ENCODE results near the gene COMT.
"Not testable (repeated sequence)": the region's sequence is repeated elsewhere in the genome, so short reads cannot be mapped to it uniquely, and the experiment has no call there.

COMT gene

DNA sequence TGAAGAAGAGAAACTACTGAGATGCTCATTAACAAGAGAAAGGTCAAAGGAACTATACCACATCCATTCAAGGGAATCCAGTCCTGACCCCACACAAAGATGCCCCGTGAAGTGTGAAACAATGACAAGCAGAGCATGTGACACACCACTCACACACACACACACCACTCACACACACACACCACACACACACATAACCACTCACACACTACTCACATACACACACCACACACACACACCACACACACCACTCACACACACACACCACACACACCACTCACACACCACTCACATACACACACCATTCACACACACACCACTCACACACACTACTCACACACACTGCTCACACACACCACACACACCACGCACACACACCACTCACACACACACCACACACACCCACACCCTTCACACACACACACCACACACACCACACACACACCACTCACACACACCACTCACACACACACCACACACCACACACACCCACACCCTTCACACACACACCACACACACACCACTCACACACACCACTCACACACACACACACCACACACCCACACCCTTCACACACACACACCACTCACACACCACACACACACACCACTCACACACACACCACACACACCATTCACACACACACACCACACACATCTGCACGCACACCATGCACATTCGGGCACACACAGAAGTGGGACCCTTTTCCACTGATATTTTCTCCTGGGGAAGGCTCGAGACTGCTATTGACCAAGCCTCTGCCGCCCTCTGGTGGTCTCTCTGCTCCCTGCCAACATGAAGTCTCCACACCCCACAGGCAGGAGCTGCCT, 32.0 kb upstream of the COMT start:
- DNase-seq = peak; percentile 10 to 53

GRCh38 chr22:19910180-19910744, 31.3 kb upstream of the COMT start:
- no peak for DNase-seq

GRCh38 chr22:19911540-19912270, 29.9 kb upstream of the COMT start:
- no peak for DNase-seq

DNA sequence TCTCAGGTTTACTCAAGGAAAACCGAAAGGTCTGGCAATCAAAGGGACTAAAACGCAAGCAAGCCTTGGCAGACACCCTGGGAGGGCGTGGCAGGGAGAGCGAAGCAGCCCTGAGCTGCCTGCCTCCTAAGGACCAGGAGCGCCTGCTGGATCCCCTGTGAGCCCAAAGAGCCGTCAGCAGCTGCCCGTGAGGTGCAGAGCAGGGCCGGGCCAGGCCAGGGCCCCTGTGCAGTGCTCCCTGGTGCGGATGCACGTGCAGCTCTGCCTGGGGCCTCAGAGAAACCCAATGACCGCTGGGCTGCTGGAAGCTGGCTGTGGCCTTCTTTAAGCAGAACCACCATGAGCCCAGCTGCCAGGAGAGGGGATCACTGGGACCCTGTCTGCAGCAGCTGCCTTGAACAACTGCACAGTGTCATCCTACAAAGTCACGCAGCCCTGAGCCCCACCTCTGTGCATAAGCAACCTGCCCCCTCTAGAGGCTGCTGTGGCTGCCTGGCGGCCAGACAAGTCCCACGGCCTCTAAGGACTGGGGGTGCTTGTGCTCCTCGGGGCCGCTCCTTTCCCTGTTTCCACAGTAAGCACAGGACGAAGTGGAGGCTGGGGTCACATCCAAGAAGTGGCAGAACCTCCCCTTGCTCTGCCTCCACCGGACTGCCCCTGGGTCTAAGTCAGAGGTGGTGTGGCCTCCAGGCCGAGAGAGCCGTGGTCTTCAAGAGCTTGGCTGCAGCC, 29.1 kb upstream of the COMT start:
- DNase-seq = no peak

DNA sequence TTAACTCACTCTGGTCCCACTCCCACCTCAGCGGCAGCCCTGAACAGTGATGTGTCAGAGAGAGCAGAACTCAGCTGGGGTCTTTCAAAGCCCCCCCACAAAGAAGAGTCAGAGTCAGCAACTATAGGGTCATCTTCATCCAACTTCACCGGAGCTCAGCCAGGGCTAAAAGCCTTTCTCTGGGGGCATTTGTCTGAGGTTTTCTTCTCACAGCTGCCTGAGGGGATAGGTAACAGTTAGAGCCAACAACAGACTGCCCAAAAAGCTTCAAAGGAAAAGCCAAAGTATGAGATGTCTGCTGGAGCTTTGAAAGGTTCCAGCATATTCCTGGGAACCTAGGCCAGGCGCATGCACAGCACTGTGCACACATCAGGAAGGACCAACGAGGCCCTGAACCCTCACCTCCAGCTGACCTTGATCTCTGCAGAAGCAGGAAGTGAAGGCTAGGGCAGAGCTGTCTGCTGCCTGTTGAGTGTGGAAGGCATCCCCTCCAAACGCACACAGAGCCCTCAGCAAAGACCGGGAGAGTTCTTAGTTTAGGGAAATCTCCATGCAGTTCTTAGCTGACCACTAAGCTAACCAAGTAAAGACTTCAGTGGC, 28.1 kb upstream of the COMT start:
- DNase-seq = no peak

DNA sequence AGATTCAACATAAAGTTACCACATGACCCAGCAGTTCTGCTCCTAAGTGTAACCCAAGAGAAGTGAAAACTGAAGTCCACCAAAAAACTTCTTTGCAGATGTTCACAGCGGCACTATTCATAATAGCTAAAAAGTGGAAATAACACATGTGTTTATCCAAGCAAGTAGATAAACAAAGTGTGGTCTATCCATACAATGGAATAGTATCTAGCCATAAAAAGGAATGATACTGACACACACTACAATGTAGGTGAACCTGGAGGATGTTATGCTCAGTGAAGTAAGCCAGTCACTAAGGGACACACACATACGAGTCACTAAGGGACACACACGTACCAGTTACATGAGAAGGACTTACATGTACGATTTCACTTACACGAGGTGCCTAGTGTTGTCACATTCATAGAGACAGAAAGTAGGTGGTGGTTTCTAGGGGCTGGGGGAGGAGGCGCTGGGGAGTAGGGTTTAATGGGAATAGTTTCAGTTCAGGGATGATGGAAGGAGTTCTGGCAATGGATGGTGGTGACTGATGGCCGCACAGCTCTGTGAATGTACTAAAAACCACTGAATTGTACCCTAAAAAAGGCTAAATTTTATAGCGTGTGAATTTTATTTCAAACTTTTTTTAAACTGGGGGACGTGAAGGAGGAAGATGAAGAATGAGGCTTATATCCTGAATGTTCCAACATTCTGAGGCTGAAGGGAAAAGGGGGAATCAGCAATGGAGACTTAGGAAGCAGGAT, 27.2 kb upstream of the COMT start:
- no peak for DNase-seq

DNA sequence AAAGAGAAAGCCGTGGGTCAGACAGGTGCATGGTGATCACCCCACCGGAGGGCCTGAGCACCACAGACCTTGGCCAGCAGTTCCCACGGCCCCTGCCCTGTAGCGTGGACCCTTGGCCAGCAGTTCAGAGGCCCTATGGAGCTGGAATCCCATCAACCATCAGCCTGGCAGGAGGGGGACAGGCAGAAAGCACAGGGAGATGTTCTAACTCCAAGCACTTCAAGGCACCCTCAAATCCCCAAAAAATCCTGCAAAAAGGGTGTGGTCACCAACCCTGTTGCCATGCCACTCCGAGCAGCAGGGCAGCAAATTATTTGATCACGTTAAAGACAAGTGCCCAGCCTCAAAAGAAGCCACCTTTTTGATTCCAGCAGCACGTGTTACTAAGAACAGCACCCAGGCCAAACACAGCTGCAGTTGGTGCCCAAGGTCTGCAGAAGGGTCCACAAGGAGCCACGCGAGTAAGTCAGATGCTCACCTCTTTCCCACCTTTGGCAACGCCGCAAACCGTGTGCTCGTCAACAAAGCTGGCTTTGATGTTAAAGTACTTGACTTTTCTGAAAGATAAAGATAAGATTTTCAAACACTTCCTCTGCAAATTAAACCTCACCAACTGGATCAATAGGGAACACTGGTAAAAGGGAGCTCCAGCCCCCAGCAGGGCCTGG, 26.2 kb upstream of the COMT start:
- no peak for DNase-seq

- DNase-seq = no peak
Observed at GRCh38 chr22:19916006-19916405, 25.6 kb upstream of the COMT start.

- no peak for DNase-seq
Observed at GRCh38 chr22:19916941-19917340, 24.6 kb upstream of the COMT start.

- DNase-seq = no peak
Observed at GRCh38 chr22:19917389-19918138, 24.0 kb upstream of the COMT start.

DNA sequence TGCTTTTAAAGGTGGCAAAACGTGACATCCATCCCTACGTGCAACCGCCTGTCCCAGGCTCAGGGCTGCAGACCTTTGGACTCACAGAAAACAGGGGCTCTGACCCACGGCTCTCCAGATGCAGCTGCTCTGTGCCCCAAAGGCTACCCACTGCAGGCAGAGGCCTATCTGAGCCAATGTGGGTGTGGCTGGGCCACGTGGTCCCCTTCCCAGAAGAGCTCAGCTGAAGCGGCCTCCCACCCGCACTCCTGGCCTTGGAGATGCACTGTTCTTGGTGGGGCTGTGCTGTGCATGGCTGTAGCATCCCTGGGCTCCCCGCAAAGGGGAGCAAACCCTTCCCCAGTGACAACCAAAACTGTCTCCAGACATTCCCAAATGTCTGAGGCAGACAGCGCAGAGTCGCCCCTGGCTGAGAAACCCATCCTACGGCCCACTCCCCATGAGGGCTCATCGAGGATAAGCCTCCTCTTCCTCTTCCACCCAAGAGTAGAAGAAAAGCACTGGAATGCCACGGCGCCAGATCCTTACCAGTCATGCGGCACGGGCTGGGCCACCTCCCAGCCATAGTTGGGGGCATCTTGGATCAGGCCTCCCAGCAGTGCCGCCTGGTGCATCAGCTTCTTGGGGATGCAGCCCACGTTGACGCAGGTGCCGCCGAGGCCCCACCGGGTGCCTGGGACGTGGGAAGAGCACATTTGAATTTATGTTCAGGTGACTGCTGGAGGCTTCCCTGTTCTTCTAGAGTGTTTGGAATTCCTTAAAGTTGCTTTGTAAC, 23.1 kb upstream of the COMT start:
- no peak for DNase-seq

DNA sequence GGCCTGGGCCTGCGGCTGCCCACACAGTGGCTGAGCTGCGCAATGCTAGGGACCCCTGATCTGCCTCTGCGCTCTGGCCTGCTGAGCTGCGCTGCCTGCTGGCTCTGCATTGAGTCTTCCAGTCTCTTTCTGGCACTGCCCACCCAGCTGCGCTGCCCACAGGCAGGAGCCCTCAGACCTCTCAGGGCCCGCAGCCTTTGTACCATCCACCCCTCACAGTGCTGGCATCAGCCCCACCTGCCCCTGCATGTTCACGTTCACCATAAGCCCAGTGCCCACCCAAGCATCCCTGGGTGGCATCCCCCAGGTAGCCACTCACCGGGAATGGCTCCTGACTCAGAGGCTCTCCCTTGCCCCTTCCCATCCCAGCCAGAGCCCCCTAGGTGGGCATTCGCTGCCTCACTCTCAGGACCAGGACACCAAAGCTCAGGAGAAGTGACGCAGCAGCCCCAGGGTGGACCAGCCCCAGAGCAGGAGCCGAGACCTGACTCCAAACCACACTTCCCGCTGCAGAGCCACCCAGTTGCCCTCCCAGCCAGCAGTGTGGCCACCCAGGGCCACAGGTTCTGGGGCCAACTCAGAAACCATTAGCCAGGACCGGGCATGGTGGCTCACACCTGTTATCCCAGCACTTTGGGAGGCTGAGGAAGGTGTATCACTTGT, 21.7 kb upstream of the COMT start:
- no peak for DNase-seq

DNA sequence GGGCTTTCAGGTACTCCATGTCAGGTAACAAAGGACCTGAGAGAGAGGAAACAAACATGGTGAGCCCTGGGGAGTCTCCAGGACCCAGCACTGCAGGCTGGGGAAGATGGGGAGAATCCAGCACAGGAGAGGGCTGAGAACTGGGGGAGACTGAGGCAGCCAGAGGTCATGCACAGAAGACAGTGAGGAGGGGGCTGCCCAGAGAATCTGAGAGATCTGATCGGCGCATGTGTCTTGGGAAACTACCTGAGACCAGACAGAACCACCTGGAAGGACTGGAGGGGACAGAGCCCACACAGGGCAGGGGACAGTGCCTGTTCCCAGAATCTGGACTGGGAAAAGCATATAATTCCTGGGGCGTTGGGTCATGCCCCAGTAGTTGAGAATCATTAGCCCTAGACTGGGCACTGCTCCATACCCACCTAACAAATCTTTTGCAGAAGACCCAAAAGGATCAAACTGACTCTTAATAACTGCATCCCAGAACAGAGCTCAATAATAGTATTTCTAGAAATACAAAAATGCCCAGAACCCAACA, 20.0 kb upstream of the COMT start:
- no peak for DNase-seq

DNA sequence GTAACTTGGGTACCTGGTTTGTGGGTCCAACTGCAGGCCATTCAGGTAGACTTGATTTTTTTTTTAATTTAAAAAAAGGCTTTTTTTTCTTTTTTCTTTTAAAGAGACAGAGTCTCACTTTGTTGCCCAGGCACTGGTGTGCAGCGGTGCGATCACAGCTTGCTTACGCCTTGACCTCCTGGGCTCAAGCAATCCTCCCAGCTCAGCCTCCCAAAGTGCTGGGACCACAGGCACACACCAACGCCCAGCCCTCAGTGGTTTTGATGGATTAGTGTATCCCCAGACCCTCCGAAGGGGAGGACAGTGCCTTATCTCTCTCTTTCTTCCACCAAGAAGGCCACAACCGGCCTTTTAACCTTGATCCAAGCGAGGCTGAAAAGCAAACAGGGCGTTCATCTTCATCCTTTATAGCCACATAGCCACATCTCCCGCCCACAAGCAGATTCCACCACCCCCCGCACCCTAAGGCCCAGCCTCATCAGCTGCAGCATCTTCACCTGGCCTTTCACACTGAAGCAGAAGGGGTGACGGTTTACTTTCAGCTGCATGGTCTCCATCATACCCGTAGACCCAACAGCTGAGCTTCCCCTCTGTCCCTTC, 17.6 kb upstream of the COMT start:
- no peak for DNase-seq

GRCh38 chr22:19926028-19926427, 15.5 kb upstream of the COMT start:
- not testable (repeated sequence) for DNase-seq

DNA sequence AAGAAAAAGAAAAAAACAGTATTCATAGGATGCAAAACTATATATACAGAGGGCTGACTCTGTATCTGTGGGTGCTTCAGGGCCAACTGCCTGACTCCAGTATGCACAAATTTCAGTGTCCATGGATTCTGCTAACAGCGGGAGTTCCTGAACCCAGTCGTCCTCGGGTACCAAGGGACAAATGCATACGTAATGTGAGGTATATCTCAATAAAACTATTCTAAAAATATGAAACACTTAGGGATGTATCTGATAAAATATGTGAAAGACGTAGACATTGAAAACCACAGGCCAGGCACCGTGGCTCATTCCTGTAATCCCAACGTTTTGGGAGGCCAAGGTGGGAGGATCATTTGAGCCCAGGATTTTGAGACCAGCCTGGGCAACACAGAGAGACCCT, 13.9 kb upstream of the COMT start:
- DNase-seq = no peak

DNA sequence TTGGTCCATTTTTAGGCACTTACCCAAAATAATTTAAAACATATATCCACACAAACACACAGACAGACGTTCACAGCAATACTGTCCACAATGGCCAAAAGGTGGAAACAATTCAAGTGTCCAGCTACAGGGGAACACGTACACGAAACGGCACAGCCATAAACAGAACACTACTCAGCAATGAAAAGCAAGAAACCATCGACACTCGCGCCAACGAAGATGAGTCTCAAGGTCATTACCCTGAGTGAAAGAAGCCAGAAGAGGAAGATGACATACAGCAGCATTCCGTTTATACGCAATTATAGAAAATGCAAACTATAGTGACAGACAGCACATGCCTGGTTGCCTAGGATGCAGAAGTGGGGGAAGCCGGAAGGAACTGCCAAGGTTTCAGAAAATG, 13.4 kb upstream of the COMT start:
- DNase-seq = no peak

Data from SW 1271 (cell line).